M059J (cell line): ENCODE measurements around the gene NDFIP2. TPM values are rescaled to one million over a fixed set of nuclear protein-coding genes. Genes with fewer than 3 reads are reported as not detected.
"Not testable (repeated sequence)": the region's sequence is repeated elsewhere in the genome, so short reads cannot be mapped to it uniquely, and the experiment has no call there.

ENCODE experiments used
- DNase-seq: peaks from one replicate; pipeline ENCODE4 v3.0.0-alpha.2; 2012; ENCODE audit warnings: low read depth
- total RNA-seq: library from RNA; depleted of rRNA; stranded (reverse); fragments of >200 nt; shearing (Covaris generic); gene quantifications from 2 replicates; pipeline ENCODE4 v1.2.3, GENCODE V29; 2014; rRNA removed

NDFIP2 gene
- total RNA-seq, 1 experiment from 2014 or later = 36.8 TPM

GRCh38 chr13:79589603-79590393 is 108.8 kb downstream of the NDFIP2 start:
- DNase-seq = peak; percentile 42

- no peak for DNase-seq
Observed at GRCh38 chr13:79590394-79590676, 109.4 kb downstream of the NDFIP2 start.

DNA sequence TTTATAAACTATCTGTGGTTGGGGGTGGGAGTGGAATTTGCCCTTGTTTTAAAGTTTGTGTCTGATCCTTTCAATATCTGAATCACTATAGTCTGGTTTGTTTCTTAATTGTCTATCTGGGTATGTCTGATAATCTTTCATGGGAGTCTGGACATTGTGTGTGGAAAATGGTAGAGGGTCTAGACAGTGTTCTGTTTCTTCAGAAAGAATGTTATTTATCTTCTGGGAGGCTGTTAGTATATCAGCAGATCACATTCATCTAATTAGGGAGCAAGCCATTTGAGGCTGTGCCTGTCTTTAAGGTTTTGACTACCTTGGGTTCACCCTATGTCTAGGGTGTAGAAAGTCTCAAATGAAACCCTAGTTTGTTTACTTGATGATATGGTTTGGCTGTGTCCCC is 110.5 kb downstream of the NDFIP2 start:
- no peak for DNase-seq

GRCh38 chr13:79593121-79593520 is 112.2 kb downstream of the NDFIP2 start:
- DNase-seq = no peak

GRCh38 chr13:79593641-79594275 is 112.8 kb downstream of the NDFIP2 start:
- peak; percentile 76 for DNase-seq

GRCh38 chr13:79600146-79600545 is 119.2 kb downstream of the NDFIP2 start:
- not testable (repeated sequence) for DNase-seq

GRCh38 chr13:79602936-79603335 is 122.0 kb downstream of the NDFIP2 start:
- no peak for DNase-seq

- DNase-seq = no peak
Observed at GRCh38 chr13:79604752-79605151, 123.8 kb downstream of the NDFIP2 start.

Other genes with a start within 250 kb of the NDFIP2 start
- gene RBM26, start 74.9 kb upstream of the NDFIP2 start, total RNA-seq = 15.3 and 19.8 TPM in 2 replicates